ENCODE measurements around the gene STK11IP.
A peak's percentile ranks its signal among the peaks of the same experiment; 100 is the strongest.

The STK11IP gene

DNA sequence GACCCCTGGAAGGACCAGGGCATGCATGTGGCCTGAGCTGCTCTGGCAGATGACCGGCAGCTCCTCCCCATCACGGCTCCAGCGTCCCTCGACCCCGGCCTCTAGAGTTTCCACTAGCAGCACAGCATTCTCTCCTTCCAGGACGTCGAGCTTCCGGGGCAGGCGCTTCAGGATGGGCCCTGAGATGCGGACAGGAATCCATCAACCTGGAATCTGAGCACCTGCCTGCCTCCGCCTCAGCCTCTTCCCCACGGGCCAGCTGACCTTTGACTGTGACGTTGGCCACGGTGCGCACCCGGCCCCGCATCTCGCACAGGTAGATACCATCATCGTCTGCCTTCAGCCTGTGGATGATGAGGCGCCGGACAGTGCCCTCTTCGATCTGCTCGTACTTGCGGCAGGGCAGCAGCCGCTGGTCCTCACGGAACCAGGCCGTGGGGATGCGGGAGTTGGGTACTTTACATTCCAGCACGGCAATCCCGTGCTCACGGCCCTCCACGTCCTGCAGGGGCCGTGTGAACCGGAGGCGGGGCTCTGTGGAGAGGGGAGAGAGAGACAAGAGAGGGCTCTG, 29.8 kb upstream of the STK11IP start:
- Histone ChIP-seq H3K4me3 (ENCODE audit: severe bottlenecking) (no peak overlapping the region), H3K4me1 (ENCODE audit: insufficient read depth, poor library complexity, severe bottlenecking) (peaks cover 13% of the 10 kb centered on the region), H3K27ac (ENCODE audit: poor library complexity, severe bottlenecking) (no peak overlapping the region), H3K9me3 (ENCODE audit: severe bottlenecking) (no peaks in the 10 kb centered on the region), H3K36me3 (ENCODE audit: low read depth) (no peaks in the 10 kb centered on the region), H3K27me3 (ENCODE audit: insufficient read depth, poor library complexity, severe bottlenecking) (no peaks in the 10 kb centered on the region)
- TF ChIP-seq, protein P1, sequence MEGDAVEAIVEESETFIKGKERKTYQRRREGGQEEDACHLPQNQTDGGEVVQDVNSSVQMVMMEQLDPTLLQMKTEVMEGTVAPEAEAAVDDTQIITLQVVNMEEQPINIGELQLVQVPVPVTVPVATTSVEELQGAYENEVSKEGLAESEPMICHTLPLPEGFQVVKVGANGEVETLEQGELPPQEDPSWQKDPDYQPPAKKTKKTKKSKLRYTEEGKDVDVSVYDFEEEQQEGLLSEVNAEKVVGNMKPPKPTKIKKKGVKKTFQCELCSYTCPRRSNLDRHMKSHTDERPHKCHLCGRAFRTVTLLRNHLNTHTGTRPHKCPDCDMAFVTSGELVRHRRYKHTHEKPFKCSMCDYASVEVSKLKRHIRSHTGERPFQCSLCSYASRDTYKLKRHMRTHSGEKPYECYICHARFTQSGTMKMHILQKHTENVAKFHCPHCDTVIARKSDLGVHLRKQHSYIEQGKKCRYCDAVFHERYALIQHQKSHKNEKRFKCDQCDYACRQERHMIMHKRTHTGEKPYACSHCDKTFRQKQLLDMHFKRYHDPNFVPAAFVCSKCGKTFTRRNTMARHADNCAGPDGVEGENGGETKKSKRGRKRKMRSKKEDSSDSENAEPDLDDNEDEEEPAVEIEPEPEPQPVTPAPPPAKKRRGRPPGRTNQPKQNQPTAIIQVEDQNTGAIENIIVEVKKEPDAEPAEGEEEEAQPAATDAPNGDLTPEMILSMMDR (IDR thresholded peaks at IDR 0.05; ENCODE audit: poor library complexity, severe bottlenecking): no peak
- no peak for DNase-seq (ENCODE audit: low spot score)
- no peak for ATAC-seq (ENCODE audit: low read depth)

DNA sequence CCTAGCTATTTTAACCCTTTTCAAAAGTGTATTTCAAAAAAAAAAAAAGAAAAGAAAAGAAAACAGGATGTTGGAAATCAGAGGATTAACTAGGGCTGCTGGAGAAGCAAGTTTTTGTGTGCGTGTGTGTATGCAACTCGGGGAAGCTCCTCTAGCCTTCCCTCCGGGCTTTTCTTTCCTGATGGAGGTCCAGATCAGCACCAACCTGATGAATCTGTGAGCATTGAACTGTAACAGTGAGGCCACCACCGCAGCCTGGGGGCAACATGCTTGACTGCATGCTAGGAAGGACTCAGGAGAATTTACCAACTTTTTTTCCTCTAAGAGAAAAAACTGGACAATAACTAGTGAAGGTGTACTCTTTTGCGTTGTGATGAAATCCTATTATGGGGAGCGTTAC, 28.6 kb upstream of the STK11IP start:
- H3K27me3 ChIP-seq (ENCODE audit: insufficient read depth, poor library complexity, severe bottlenecking): no peaks in the 10 kb centered on the region
- H3K4me3 ChIP-seq (ENCODE audit: severe bottlenecking): no peak overlapping the region
- no peaks in the 10 kb centered on the region for H3K9me3 ChIP-seq (ENCODE audit: severe bottlenecking)
- H3K4me1 ChIP-seq (ENCODE audit: insufficient read depth, poor library complexity, severe bottlenecking): peaks cover 13% of the 10 kb centered on the region
- no peak overlapping the region for H3K27ac ChIP-seq (ENCODE audit: poor library complexity, severe bottlenecking)
- TF ChIP-seq, protein P1 (IDR thresholded peaks at IDR 0.05; ENCODE audit: poor library complexity, severe bottlenecking): no peak
- no peaks in the 10 kb centered on the region for H3K36me3 ChIP-seq (ENCODE audit: low read depth)
- ATAC-seq (ENCODE audit: low read depth) (no peak), DNase-seq (ENCODE audit: low spot score) (no peak)

DNA sequence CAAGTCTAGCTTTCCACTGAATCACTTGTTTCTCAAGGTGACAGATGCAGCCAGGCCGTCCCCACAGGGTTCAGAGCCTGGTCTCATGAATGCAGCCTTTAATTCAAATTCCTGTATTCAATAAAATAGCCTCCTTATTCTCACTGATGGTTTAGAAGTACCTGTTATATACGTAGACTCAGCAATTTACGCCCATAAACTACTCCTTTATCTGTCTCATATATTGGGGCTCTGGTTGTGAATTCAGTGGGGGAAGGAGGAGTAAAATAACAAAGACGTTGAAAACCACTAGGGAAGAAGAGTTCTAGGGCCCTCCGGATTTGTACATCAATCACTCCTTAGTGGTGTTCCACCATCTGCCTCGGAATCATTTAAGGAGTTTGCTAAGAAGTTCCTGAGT, 28.0 kb upstream of the STK11IP start:
- Histone ChIP-seq H3K4me3 (ENCODE audit: severe bottlenecking) (no peak overlapping the region), H3K4me1 (ENCODE audit: insufficient read depth, poor library complexity, severe bottlenecking) (peaks cover 13% of the 10 kb centered on the region), H3K9me3 (ENCODE audit: severe bottlenecking) (no peaks in the 10 kb centered on the region), H3K27ac (ENCODE audit: poor library complexity, severe bottlenecking) (no peak overlapping the region), H3K36me3 (ENCODE audit: low read depth) (no peaks in the 10 kb centered on the region), H3K27me3 (ENCODE audit: insufficient read depth, poor library complexity, severe bottlenecking) (no peaks in the 10 kb centered on the region)
- DNase-seq (ENCODE audit: low spot score) (no peak), ATAC-seq (ENCODE audit: low read depth) (no peak)
- TF ChIP-seq, protein P1 (IDR thresholded peaks at IDR 0.05; ENCODE audit: poor library complexity, severe bottlenecking): no peak

DNA sequence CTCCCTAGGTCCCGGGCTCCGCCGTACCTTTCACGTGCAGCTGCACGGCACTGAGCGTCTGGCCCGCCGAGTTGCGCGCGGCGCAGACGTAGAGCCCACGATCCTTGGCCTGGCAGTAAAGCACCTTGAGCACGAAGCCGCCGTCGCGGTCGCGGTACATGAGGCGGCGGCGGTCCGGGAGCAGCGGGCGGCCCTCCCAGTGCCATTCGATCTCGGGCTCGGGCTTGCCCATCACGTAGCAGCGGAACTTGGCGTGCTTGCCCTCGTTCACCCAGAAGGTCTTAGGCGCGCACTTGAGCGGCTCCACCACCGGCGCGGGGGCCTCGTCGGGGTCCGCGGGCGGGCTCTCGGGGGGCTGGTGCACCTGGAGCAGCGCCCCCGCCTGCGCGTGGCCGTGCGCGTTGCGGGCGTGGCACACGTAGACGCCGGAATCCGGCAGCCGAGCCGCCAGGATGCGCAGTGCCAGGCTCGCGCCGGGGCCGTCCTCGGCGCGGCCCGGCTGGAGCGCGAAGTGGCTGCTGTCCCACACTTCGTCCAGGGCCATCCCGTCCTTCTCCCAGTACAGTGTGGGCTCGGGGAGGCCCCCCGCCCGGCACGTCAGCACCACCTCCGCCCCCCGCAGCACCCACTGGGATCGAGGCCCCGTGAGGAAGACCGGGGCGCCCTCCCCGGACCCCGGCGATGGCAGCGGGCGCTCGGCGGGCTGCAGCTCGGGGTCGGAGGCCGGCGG, 27.3 kb upstream of the STK11IP start:
- H3K27ac ChIP-seq (ENCODE audit: poor library complexity, severe bottlenecking): peak overlapping the region; percentile 64
- DNase-seq (ENCODE audit: low spot score): no peak
- no peaks in the 10 kb centered on the region for H3K9me3 ChIP-seq (ENCODE audit: severe bottlenecking)
- H3K27me3 ChIP-seq (ENCODE audit: insufficient read depth, poor library complexity, severe bottlenecking): no peaks in the 10 kb centered on the region
- H3K36me3 ChIP-seq (ENCODE audit: low read depth): no peaks in the 10 kb centered on the region
- ATAC-seq (ENCODE audit: low read depth): peak; percentile 40
- TF ChIP-seq, protein P1 (IDR thresholded peaks at IDR 0.05; ENCODE audit: poor library complexity, severe bottlenecking): peak; percentile 23
- peaks cover 13% of the 10 kb centered on the region for H3K4me1 ChIP-seq (ENCODE audit: insufficient read depth, poor library complexity, severe bottlenecking)
- H3K4me3 ChIP-seq (ENCODE audit: severe bottlenecking): peak overlapping the region; percentile 83

DNA sequence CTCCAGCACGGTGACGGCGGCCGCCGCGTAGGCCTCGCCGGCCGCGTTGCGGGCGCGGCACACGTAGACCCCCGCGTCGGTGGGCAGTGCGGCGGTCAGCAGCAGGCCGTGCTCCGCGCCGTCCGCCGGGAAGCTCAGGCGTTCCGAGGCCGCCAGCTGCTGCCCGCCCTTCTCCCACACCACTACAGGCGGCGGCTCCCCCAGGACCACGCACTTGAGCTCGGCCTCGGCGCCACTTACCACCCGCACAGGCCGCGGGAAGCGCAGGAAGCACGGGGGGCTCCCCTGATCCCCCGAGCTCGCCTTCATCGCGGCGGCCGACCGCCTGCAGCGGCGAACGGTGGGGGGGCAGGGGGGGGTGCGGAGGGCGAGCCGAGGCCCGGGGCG, 26.7 kb upstream of the STK11IP start:
- ATAC-seq (ENCODE audit: low read depth) (peak; percentile 5; the same call in 2 of the 3 replicates), DNase-seq (ENCODE audit: low spot score) (no peak)
- TF ChIP-seq, protein P1 (IDR thresholded peaks at IDR 0.05; ENCODE audit: poor library complexity, severe bottlenecking): no peak
- Histone ChIP-seq H3K4me1 (ENCODE audit: insufficient read depth, poor library complexity, severe bottlenecking) (peaks cover 13% of the 10 kb centered on the region), H3K27ac (ENCODE audit: poor library complexity, severe bottlenecking) (peak overlapping the region; percentile 64), H3K36me3 (ENCODE audit: low read depth) (no peaks in the 10 kb centered on the region), H3K4me3 (ENCODE audit: severe bottlenecking) (peak overlapping the region; percentile 83), H3K9me3 (ENCODE audit: severe bottlenecking) (no peaks in the 10 kb centered on the region), H3K27me3 (ENCODE audit: insufficient read depth, poor library complexity, severe bottlenecking) (no peaks in the 10 kb centered on the region)
